Putamen (tissue), 1 donor: ENCODE measurements around the gene ADTRP.

Experiments used
- DNase-seq: peaks from one replicate; pipeline ENCODE4 v3.0.0-alpha.2; 2016; ENCODE audit warnings: low spot score

Gene ADTRP

GRCh38 chr6:11778648-11779328, at the start of gene ADTRP:
TSS of gene ADTRP (minus strand) at chr6:11778803. CDS start at chr6:11778759, 44 bp downstream.
- DNase-seq = no peak

DNA sequence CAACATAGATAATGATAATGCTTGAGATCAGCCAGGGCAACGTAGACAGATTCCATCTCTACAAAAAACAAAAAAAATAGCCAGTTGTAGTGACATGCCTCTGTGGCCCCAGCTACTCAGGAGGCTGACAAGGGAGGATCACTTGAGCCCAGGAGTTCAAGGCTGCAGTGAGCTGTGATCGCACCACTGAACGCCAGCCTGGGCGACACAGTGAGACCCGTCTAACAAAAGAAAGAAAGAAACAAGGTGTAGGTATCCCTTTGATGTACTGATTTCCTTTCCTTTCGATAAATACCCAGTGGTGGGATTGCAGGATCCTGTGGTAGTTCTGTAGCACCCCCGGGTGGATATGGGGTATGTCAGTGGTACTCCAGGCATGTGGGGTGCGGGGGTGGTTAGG, 48.2 kb upstream of the ADTRP start:
- DNase-seq = no peak

GRCh38 chr6:11824986-11825385, 46.4 kb upstream of the ADTRP start:
- no peak for DNase-seq

DNA sequence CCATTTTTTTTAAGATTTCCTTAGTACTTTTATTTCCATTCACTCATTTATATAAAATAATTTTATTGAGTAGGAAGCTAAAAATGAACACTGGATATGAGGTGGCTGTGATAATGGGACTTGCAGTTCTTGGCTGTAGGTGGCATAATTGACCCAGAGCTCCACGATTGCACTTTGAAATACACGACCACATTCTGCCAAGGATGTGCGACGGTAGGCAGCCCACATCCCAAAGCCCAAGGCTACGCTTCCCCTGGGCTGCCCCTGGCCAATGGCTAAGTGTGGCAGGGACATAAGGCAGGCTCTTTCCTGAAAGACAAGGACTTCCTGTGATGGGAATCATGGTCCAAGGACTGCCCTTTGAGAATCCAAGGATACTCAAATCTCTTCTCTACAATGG, 43.7 kb upstream of the ADTRP start:
- no peak for DNase-seq

DNA sequence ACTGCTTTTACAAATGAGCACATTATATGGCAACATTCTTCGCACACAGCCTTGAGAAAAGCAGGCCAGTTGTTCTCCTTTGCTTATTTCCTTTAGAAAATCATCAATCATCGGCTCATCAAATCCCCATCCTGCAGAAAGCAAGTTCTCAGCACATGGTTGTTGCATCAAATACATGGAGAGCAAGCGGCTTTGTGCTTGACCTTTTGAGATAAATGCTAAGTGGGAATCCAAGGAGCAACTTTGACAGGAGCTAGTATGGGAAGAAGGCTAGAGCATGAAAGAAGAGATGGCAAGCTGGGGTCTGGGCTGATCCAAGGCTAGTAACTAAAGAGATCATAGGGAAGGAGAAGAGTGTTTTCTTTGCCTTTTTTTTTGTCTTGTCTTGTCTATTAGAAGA, 43.2 kb upstream of the ADTRP start:
- no peak for DNase-seq

DNA sequence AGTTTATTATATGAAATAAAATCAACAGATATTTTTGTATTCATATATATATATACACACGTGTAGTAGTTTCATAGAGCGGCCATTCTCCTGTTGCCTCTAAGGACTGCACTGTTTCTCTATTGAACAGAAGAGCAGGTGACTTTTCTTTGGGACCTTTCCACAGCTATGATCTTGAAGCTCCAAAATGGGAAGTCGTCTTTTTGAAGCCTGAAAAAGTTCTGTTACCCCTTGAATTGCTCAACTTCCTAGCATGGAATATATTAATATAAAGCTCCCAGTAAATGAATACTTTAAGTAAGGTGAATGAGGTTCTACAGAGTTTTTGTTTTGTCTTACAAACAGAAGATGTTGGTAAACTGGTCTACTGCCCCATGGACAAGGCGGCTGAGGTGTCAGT, 42.2 kb upstream of the ADTRP start:
- no peak for DNase-seq

- no peak for DNase-seq
Measured at GRCh38 chr6:11819486-11819885, 40.9 kb upstream of the ADTRP start.

- no peak for DNase-seq
Measured at GRCh38 chr6:11815231-11815630, 36.6 kb upstream of the ADTRP start.

DNA sequence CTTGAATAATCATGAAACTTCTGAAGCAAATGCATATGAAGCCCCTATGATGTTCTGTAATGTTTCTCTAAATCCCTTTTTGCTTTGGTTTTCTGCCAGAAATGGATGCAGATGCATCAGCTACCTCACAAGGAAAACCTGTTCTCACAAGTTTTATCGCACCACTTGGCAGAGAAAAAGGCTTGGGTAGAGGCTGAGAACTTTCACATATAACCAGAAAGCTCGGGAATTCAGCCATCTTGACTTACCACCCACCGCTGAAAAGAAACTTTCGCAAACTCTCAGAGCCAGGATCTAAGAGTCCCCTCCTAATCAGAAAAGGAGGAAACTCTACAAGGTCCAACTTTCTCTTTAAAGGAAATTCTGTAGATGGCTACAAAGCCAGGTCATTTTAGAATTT, 36.2 kb upstream of the ADTRP start:
- no peak for DNase-seq

DNA sequence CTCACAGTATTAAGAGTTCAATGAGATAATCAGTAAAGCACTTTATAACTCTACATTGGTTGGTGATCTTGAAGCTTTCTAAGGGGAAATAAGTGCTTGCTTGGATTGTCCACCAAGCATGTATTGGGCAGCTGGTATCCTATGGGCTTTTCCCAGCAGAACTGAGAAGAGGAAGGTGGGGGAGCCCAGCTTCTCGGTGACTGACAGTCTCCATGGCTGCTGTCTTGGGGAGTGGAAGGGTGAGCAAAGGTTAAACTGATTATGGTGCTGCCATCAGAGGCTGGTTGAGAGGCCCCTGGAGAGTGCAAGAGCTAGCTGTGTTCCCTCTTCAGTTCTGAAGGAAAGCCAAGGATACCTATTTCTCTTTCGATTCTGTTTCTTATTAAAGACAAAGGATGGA, 35.5 kb upstream of the ADTRP start:
- DNase-seq = no peak

DNA sequence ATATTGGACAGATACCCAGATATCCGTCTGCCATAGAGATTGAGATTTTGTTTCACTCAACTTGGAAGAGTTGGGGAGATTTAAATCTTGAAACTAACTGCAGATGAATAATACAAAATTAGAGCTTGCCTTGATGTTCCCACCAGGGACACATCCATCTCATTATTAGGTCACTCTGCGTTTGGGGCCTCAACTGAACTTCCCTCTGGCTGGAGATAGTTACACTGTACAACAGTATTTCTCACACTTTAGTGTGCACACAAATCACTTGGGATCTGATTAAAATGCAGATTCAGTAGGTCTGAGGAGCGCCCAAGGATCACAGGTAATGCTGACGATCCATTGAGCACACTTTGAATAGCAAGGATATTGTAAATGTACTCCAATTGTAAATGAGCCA, 35.0 kb upstream of the ADTRP start:
- DNase-seq = no peak

- no peak for DNase-seq
Measured at GRCh38 chr6:11812951-11813350, 34.3 kb upstream of the ADTRP start.

DNA sequence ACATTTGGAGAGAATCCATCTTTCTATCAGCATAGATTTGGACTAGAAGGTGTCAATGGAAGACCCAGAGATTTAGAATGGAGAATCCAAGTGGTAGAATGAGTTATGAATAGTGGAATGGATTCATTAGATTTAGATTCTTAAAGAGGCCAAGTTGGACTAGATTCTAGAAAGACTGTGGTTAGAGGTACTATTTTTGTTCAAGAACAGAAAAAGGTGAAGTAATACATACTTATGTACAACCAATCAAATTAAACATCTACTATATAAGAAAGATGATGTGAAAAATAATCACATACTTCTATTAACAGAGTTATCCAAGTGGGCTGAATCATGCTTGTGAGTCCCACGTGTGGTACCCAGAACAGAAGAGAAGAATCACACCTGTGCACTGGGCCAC, 33.8 kb upstream of the ADTRP start:
- DNase-seq = no peak

DNA sequence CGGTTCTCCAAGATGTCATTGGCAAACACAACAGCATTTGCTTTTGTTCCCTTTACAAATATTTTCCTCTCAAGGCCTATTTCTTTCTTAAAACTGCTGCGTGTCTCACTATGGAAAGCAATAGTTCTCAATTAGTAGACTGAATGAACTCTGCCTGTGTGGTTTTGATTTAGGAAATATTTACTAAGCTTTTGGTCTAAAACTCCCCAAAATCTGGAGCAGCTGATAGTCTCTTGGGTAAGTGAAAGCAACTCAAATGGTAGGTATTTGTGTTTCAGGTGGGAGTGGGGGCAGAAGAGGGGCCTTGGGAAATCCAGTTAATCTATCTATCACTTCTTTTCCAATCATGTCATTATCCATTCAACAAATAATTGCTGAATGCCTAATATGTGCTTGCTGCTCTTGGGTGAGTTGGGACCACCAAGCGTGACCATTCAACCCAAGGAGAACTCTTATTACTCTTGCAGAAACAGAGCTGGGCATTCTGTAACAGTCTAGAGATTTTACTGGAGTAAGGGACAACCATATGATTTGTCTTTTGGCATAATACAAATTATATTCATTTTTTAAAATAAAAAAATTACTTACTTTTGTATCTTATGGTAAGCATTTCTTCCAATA, 33.2 kb upstream of the ADTRP start:
- no peak for DNase-seq

- DNase-seq = no peak
Measured at GRCh38 chr6:11810854-11811643, 32.4 kb upstream of the ADTRP start.

- peak; percentile 60 for DNase-seq
Measured at GRCh38 chr6:11810039-11810541, 31.5 kb upstream of the ADTRP start.

DNA sequence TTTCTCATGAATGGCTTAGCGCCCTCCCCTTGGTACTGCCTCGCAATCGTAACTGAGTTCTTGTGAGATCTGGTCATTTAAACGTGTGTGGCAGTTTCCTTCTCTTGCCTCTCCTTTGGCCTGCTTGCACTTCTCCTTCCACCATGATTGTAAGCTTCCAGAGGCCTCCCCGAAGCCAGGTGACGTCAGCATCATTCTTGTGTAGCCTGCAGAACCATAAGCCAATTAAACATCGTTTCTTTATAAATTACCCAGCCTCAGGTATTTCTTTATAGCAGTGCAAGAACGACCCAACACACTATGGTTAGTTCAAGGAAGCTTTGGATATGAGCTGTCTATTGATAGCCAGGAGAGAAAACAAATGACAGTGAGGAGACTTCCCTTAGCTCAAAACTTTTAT, 29.5 kb upstream of the ADTRP start:
- no peak for DNase-seq

DNA sequence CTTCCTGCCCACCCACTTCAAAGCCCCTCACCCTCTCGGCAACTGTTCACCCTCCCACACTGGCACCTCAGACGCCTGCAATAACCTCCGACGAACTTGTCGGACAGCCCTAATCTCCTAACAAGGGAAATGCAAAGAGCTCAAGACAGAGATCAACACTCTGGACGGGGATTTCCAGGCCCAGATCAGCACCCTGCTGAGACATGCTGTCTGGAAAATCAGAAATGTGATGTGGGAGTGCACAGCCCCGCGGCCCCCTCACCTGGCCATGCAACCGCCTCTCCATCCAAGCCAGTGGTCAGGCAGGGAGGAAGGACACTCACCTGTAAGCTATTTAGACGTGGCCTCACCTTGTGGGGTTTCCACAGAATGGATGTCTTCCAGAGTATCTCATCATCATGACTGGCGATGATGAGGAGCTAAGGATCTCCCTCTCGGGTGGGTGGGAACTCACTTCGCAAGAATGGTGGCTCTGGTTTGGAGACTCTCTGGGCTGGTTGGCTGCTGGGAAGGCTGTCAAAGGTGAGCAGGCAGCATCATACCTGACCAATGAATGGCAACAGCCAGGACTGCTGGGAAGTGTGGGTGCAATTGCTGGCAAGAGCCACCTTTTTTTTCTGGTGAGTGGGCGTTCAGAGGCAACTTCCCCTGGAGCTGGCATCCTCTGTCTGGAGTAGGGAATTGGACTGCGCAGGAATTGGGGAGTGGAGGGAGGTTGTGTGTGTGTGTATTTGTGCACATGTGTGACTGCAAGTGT, 28.1 kb upstream of the ADTRP start:
- DNase-seq = no peak

GRCh38 chr6:11805259-11806053, 26.9 kb upstream of the ADTRP start:
- no peak for DNase-seq

DNA sequence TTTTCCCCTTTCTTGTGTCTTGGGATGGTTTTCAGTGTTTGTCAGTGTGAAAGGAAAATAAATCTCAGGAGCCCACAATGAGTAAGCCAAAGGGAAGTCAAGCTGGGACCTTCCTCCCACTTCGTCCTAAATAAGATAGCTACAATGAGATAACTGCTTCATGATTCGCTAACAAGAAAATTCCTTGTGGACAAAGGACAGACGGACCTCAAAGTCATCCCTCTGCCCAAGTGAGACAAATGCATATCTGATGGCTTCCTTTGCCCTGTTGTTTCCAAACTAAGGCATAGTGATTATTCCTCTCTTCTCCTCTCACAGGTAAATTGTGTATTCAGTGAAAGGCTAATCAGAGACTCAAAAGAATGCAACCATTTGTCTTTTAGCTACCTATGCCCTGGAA, 26.1 kb upstream of the ADTRP start:
- no peak for DNase-seq

DNA sequence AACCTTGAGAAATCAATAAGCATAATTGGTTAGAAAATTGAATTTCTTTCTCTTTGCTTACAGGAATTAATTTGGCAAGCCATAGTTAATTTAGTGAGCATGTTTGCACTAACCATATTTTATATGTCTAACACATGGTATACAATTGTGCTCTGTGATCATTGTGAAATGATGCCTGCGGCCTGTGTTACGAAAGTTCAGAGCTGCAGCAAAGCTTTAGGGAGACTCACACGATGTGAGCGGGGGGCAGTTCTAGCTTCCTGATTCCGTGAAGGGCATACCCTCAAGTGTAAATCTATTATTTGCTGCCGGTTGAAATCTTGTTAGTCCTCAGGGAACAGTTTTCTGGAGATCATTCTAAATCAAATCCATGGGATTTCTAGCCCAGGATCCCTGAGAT, 25.5 kb upstream of the ADTRP start:
- DNase-seq = no peak

DNA sequence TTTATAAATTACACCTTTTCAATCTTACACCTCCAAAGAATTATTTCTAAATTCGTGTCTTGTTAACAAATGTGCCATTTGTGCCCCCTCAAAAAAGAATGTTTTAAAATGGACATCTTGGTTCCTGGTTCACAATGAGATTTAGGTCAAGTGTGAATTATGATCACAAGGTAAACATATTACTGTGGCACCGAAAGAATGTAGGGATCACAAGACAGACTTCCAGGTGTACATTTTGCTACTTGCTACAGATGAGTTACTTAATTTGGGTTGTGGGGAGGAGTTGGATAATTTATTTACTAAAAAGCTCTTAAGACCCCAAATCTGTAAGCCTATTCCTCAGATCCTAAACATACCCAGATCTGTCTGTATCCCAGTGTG, 25.0 kb upstream of the ADTRP start:
- no peak for DNase-seq
